Measurements from ENCODE around the gene DDX47. TPM values are rescaled to one million over a fixed set of nuclear protein-coding genes. Genes with fewer than 3 reads are reported as not detected.

The DDX47 gene
- polyA plus RNA-seq, 1 of the 3 experiments (the other 2 are of a cell fraction) = 68.4 TPM

DNA sequence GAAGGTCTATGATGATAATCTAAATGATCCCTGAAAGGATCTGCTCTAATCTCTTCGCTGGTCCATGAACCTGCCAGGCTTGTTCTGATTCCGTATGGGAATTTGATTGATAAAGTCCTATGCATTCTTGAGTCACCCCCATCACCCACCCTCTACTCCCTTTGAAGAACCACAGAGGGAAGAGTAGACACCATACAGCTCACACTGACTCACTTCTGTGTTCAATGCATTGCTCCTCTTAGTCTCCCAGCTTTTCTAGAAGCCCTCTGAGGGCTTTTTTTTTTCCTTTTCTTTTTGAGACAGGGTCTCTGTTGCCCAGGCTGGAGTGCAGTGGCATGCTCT is 59.8 kb downstream of the DDX47 start:
- peaks cover 8 to 22% of the 10 kb centered on the region in 2 experiments for H3K4me1 ChIP-seq (ENCODE audit: control insufficient read depth in 1 of 2, insufficient read depth in 2 of 2, low read depth in 1 of 2, low read length in 1 of 2)
- no peaks in the 10 kb centered on the region for H3K79me2 ChIP-seq (ENCODE audit: insufficient read depth)
- H4K20me1 ChIP-seq (ENCODE audit: insufficient read depth) = no peaks in the 10 kb centered on the region
- TF ChIP-seq YY1 (IDR thresholded peaks at IDR 0.05; ENCODE audit: low read depth) (0 out of 2 replicates have a peak, but pooled peaks have one; percentile 11), FOSL2 (IDR thresholded peaks at IDR 0.05; ENCODE audit: borderline replicate concordance, low read depth) (peak; percentile 45; the same call in 1 of the 2 replicates), POLR2AphosphoS5 (IDR thresholded peaks at IDR 0.05; ENCODE audit: low read depth, low read length) (no peak), PBX3 (IDR thresholded peaks at IDR 0.05) (peak; percentile 45), JUND (IDR thresholded peaks at IDR 0.05) (peak; percentile 41), MAX (IDR thresholded peaks at IDR 0.05; ENCODE audit: low read depth) (0 out of 2 replicates have a peak, but pooled peaks have one; percentile 6), NRF1 (IDR thresholded peaks at IDR 0.05; ENCODE audit: low read depth, low read length) (no peak), FOXM1 (IDR thresholded peaks at IDR 0.05; ENCODE audit: low read depth) (no peak), TCF12 (IDR thresholded peaks at IDR 0.05) (peak; percentile 36; the same call in 1 of the 2 replicates)
- TF ChIP-seq, protein P1, sequence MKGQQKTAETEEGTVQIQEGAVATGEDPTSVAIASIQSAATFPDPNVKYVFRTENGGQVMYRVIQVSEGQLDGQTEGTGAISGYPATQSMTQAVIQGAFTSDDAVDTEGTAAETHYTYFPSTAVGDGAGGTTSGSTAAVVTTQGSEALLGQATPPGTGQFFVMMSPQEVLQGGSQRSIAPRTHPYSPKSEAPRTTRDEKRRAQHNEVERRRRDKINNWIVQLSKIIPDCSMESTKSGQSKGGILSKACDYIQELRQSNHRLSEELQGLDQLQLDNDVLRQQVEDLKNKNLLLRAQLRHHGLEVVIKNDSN (IDR thresholded peaks at IDR 0.05; ENCODE audit: borderline replicate concordance, low read depth) = no peak
- H3K27me3 ChIP-seq (ENCODE audit: insufficient read depth) = no peaks in the 10 kb centered on the region
- no peaks in the 10 kb centered on the region for H3K9me2 ChIP-seq
- ChIA-PET CTCF (interaction anchor here (1.0 to 1.3 kb wide), 3 partner anchors 11 to 35 kb away, joined by 3 read pairs; no protein-coding TSS in a partner anchor), POLR2A (no interaction called here)
- H3K4me3 ChIP-seq (ENCODE audit: low read depth in 2 of 2, low read length in 1 of 2) = peak overlapping the region in 1 of 2 experiments; percentile 27; a peak in 1 of 4 replicates
- no peaks in the 10 kb centered on the region for H3K9me3 ChIP-seq
- H3K36me3 ChIP-seq (replicated peaks in 1 of 2; ENCODE audit: control insufficient read depth in 1 of 2, insufficient read depth in 2 of 2, low read length in 1 of 2) = no peaks in the 10 kb centered on the region
- 30% methylated on average over 2 of the region's 2 CpGs for WGBS (ENCODE audit: low lambda C conversion rate)
- H3K9ac ChIP-seq = peak overlapping the region; percentile 55; the same call in 1 of the 2 replicates
- H3K27ac ChIP-seq (ENCODE audit: low read depth in 2 of 2, low read length in 1 of 2) = peak overlapping the region in 1 of 2 experiments; percentile 82; a peak in 2 of 4 replicates
- DNase-seq = no peak
- H3K4me2 ChIP-seq = peak overlapping the region; percentile 74
- peaks cover 39% of the 10 kb centered on the region for H3F3A ChIP-seq (replicated peaks; ENCODE audit: insufficient read depth)
- no peak overlapping the region for H2AFZ ChIP-seq (ENCODE audit: low read depth)

DNA sequence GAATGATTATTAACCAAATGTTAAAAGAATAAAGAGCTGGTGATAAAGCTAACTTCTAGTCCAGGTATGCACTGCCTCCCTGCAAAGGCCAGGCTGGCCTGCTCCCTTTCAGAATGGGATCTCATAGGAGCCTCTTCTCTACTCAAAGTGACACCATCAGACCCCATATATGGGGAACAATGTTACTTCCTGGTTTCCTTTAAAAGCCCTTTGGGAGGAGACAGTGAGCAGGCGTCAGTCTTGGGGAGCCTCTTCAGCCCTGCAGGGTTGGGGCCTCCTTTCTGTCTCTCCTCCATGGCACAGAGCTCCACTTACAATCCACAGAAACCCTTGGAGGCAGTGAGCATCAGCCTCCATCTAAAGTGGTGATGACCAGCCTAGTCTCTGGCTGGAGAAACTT is 60.9 kb downstream of the DDX47 start:
- no peak overlapping the region for H3K9ac ChIP-seq
- H3F3A ChIP-seq (replicated peaks; ENCODE audit: insufficient read depth) = peaks cover 32% of the 10 kb centered on the region
- DNase-seq = no peak
- no peaks in the 10 kb centered on the region for H3K9me2 ChIP-seq
- no peaks in the 10 kb centered on the region for H3K36me3 ChIP-seq (replicated peaks in 1 of 2; ENCODE audit: control insufficient read depth in 1 of 2, insufficient read depth in 2 of 2, low read length in 1 of 2)
- ChIA-PET CTCF (no interaction called here), POLR2A (no interaction called here)
- H3K4me3 ChIP-seq (ENCODE audit: low read depth in 2 of 2, low read length in 1 of 2) = no peak overlapping the region
- H3K79me2 ChIP-seq (ENCODE audit: insufficient read depth) = no peaks in the 10 kb centered on the region
- H3K27ac ChIP-seq (ENCODE audit: low read depth in 2 of 2, low read length in 1 of 2) = no peak overlapping the region
- no peaks in the 10 kb centered on the region for H3K9me3 ChIP-seq
- WGBS (ENCODE audit: low lambda C conversion rate) = 83% methylated on average over 1 of the region's 1 CpG
- H4K20me1 ChIP-seq (ENCODE audit: insufficient read depth) = no peaks in the 10 kb centered on the region
- H3K4me2 ChIP-seq = no peak overlapping the region
- TF ChIP-seq JUND (IDR thresholded peaks at IDR 0.05) = no peak
- TF ChIP-seq SMC3 (IDR thresholded peaks at IDR 0.05; ENCODE audit: low read depth, low read length) = no peak
- TF ChIP-seq RXRA (IDR thresholded peaks at IDR 0.05; ENCODE audit: borderline replicate concordance, low read depth) = no peak
- no peak for TF ChIP-seq ELF1 (IDR thresholded peaks at IDR 0.05)
- TF ChIP-seq, protein P2, sequence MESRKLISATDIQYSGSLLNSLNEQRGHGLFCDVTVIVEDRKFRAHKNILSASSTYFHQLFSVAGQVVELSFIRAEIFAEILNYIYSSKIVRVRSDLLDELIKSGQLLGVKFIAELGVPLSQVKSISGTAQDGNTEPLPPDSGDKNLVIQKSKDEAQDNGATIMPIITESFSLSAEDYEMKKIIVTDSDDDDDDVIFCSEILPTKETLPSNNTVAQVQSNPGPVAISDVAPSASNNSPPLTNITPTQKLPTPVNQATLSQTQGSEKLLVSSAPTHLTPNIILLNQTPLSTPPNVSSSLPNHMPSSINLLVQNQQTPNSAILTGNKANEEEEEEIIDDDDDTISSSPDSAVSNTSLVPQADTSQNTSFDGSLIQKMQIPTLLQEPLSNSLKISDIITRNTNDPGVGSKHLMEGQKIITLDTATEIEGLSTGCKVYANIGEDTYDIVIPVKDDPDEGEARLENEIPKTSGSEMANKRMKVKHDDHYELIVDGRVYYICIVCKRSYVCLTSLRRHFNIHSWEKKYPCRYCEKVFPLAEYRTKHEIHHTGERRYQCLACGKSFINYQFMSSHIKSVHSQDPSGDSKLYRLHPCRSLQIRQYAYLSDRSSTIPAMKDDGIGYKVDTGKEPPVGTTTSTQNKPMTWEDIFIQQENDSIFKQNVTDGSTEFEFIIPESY (IDR thresholded peaks at IDR 0.05; ENCODE audit: borderline replicate concordance, low read depth) = no peak
- TF ChIP-seq POLR2AphosphoS5 (IDR thresholded peaks at IDR 0.05; ENCODE audit: low read depth, low read length) = no peak
- TF ChIP-seq CTCF (IDR thresholded peaks at IDR 0.05) = no peak
- no peak for TF ChIP-seq IRF3 (IDR thresholded peaks at IDR 0.05; ENCODE audit: low read depth, low read length)
- TF ChIP-seq EP300 (IDR thresholded peaks at IDR 0.05; ENCODE audit: borderline replicate concordance in 1 of 2, low read depth in 1 of 2, low read length in 1 of 2) = no peak
- no peak for TF ChIP-seq YY1 (IDR thresholded peaks at IDR 0.05; ENCODE audit: low read depth)
- H3K4me1 ChIP-seq (ENCODE audit: control insufficient read depth in 1 of 2, insufficient read depth in 2 of 2, low read depth in 1 of 2, low read length in 1 of 2) = peaks cover 9 to 24% of the 10 kb centered on the region in 2 experiments
- no peak overlapping the region for H2AFZ ChIP-seq (ENCODE audit: low read depth)
- H3K27me3 ChIP-seq (ENCODE audit: insufficient read depth) = no peaks in the 10 kb centered on the region
